K562 (cell line): Measurements from ENCODE around the gene PRKAR1B. TPM values are rescaled to one million over a fixed set of nuclear protein-coding genes. Genes with fewer than 3 reads are reported as not detected.
A peak's percentile ranks its signal among the peaks of the same experiment; 100 is the strongest.

Experiments used
- GABPA ChIP-seq: fragments of 200-800 bp; sonication (Bioruptor generic); conservative IDR thresholded peaks from 2 replicates; pipeline ENCODE4 v1.6.1; 2016; ENCODE audit warnings: low read depth, missing genetic modification characterization, missing compliant biosample characterization
- LEF1 ChIP-seq: fragments of 450-650 bp; IDR thresholded peaks from 2 replicates; pipeline ENCODE4 v1.6.1; 2016; ENCODE audit warnings: mild to moderate bottlenecking
- MYC ChIP-seq, 2 experiments: fragments of 250-450 bp in 1 of 2; sonication (Bioruptor Pico) in 1 of 2; IDR thresholded peaks; 2 replicates each; pipeline versions ENCODE4 v1.5.1 to v1.6.1; 2012 to 2021; ENCODE audit warnings: low read depth in 2 of 2, borderline replicate concordance in 1 of 2, improper control_type of control experiment in 1 of 2, low read length in 1 of 2, mild to moderate bottlenecking in 1 of 2, moderate library complexity in 1 of 2
- RBM15 ChIP-seq: fragments of 200-400 bp; formaldehyde crosslinking; IDR thresholded peaks from 2 replicates; pipeline ENCODE4 v1.6.1; 2018; ENCODE audit warnings: mild to moderate bottlenecking, low read length, moderate library complexity; ENCODE audit not compliant: insufficient read depth
- ZNF143 ChIP-seq: sonication (generic); formaldehyde crosslinking; IDR thresholded peaks from 2 replicates; pipeline ENCODE4 v1.9.0; 2022; ENCODE audit warnings: mild to moderate bottlenecking, missing genetic modification reagents
- ZNF3 ChIP-seq: fragments of 250-450 bp; sonication (Bioruptor Pico); IDR thresholded peaks from 2 replicates; pipeline ENCODE4 v1.5.0; 2021; ENCODE audit warnings: mild to moderate bottlenecking, moderate library complexity
- polyA plus RNA-seq, 8 experiments: library from polyadenylated mRNA; depleted of rRNA in 4 of 8; stranded (reverse) in 5 of 8; unstranded in 3 of 8; fragments of >200 nt; fragmentation: Nextera tagmentation in 2 of 8; fragmentation: Illumina TruSeq in 1 of 8; extraction: Ambion mirVana in 2 of 8; extraction: Trizol in 1 of 8; gene quantifications; 2 replicates each; pipeline versions ENCODE4 v1.2.1 to v1.2.3, GENCODE V29; 2011 to 2014; ENCODE audit warnings: inconsistent platforms in 1 of 8, missing spikeins in 1 of 8
- total RNA-seq, 7 experiments: library from RNA; depleted of rRNA in 6 of 7; stranded (reverse); fragments of >200 nt in 6 of 7; fragmentation: Illumina TruSeq in 2 of 7; extraction: Trizol in 2 of 7; gene quantifications; 2 replicates each; pipeline versions ENCODE4 v1.2.1 to v1.2.3, GENCODE V29; 2011 to 2021; ENCODE audit warnings: low replicate concordance in 1 of 7
- TF ChIP-seq, protein P1 (sequence below): sonication (generic); formaldehyde crosslinking; IDR thresholded peaks from 2 replicates; pipeline ENCODE4 v1.8.0; 2023; ENCODE audit warnings: missing genetic modification reagents, mild to moderate bottlenecking, borderline replicate concordance
- TF ChIP-seq, protein P2 (sequence below): fragments of 250-450 bp; sonication (Bioruptor Pico); IDR thresholded peaks from 2 replicates; pipeline ENCODE4 v1.4.0; 2020; ENCODE audit warnings: mild to moderate bottlenecking, moderate library complexity
- TF ChIP-seq, protein P3 (sequence below): fragments of 450-650 bp; IDR thresholded peaks from 2 replicates; pipeline ENCODE4 v1.6.1; 2016; ENCODE audit warnings: borderline replicate concordance
- TF ChIP-seq, protein P4 (sequence below): fragments of 250-450 bp; sonication (Bioruptor Pico); IDR thresholded peaks from 2 replicates; pipeline ENCODE4 v1.5.0; 2021; ENCODE audit warnings: mild to moderate bottlenecking, borderline replicate concordance
- TF ChIP-seq, protein P5 (sequence below): fragments of 450-650 bp; conservative IDR thresholded peaks from 2 replicates; pipeline ENCODE4 v1.6.1; 2016; ENCODE audit warnings: missing genetic modification characterization, low read depth, mild to moderate bottlenecking, control low read depth, missing compliant biosample characterization

The PRKAR1B gene
- total and polyA plus RNA-seq, 9 of the 15 experiments (the other 6 are each of a cell fraction or from before 2014, with no cell fraction given), result 0.99 to 30.5 (median 12.7) TPM

DNA sequence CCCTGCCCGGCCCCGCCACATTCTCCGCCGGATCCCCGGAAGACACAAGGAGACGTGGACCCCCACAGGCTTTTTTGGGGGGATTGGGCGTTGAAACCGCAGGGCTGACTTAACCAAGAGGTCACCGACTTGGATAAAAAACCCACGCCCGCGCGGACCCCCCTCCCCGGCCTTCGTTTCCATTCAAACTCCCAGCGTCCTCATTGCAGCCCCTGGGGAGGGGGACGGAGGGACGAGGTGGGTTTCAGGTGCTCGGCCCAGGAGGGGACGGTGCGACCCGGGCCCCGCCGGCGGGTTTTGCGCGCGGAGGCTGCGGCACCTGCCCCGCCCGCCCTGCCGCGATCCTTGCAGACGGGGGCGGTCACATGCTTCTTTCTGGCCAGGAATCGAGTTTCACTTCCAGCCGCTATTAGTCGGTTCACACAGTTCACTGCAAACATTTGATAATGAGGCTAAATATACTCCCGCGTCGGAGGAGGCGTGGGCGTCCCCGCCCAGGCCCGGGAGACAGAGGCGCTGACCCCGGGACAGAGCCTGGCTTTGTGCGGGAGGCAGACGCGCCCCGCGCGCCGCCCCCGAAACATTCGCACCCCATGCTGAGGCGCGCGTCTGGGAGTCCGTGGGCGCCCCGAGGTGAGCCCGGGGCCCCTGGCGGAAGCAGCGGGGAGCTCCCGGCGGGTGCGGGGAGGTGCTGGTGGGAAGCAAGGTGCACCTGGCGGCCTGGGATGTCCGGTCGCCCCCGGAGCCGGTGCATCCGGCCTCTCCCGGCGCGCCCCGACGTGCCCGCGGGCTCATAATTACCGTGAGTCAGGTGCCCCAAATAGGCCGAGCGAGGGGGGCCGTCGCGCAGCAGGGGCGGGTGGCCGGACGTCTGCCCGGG lies 204.8 kb downstream of the PRKAR1B start (continued):
- TF ChIP-seq, protein P1, sequence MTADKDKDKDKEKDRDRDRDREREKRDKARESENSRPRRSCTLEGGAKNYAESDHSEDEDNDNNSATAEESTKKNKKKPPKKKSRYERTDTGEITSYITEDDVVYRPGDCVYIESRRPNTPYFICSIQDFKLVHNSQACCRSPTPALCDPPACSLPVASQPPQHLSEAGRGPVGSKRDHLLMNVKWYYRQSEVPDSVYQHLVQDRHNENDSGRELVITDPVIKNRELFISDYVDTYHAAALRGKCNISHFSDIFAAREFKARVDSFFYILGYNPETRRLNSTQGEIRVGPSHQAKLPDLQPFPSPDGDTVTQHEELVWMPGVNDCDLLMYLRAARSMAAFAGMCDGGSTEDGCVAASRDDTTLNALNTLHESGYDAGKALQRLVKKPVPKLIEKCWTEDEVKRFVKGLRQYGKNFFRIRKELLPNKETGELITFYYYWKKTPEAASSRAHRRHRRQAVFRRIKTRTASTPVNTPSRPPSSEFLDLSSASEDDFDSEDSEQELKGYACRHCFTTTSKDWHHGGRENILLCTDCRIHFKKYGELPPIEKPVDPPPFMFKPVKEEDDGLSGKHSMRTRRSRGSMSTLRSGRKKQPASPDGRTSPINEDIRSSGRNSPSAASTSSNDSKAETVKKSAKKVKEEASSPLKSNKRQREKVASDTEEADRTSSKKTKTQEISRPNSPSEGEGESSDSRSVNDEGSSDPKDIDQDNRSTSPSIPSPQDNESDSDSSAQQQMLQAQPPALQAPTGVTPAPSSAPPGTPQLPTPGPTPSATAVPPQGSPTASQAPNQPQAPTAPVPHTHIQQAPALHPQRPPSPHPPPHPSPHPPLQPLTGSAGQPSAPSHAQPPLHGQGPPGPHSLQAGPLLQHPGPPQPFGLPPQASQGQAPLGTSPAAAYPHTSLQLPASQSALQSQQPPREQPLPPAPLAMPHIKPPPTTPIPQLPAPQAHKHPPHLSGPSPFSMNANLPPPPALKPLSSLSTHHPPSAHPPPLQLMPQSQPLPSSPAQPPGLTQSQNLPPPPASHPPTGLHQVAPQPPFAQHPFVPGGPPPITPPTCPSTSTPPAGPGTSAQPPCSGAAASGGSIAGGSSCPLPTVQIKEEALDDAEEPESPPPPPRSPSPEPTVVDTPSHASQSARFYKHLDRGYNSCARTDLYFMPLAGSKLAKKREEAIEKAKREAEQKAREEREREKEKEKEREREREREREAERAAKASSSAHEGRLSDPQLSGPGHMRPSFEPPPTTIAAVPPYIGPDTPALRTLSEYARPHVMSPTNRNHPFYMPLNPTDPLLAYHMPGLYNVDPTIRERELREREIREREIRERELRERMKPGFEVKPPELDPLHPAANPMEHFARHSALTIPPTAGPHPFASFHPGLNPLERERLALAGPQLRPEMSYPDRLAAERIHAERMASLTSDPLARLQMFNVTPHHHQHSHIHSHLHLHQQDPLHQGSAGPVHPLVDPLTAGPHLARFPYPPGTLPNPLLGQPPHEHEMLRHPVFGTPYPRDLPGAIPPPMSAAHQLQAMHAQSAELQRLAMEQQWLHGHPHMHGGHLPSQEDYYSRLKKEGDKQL (CRISPR knock-in tag), result no peak
- no peak for TF ChIP-seq GABPA
- TF ChIP-seq, protein P2, sequence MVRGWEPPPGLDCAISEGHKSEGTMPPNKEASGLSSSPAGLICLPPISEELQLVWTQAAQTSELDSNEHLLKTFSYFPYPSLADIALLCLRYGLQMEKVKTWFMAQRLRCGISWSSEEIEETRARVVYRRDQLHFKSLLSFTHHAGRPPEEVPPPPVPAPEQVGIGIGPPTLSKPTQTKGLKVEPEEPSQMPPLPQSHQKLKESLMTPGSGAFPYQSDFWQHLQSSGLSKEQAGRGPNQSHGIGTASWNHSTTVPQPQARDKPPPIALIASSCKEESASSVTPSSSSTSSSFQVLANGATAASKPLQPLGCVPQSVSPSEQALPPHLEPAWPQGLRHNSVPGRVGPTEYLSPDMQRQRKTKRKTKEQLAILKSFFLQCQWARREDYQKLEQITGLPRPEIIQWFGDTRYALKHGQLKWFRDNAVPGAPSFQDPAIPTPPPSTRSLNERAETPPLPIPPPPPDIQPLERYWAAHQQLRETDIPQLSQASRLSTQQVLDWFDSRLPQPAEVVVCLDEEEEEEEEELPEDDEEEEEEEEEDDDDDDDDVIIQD, result no peak
- no peak for TF ChIP-seq ZNF3 (CRISPR knock-in tag)
- TF ChIP-seq ZNF143 (CRISPR knock-in tag), result no peak
- TF ChIP-seq MYC (IDR thresholded peaks at IDR 0.05; ENCODE audit: low read depth, low read length), result peak; percentile 54
- no peak for TF ChIP-seq MYC (CRISPR knock-in tag; IDR thresholded peaks at IDR 0.05; ENCODE audit: borderline replicate concordance, low read depth)
- TF ChIP-seq, protein P3, sequence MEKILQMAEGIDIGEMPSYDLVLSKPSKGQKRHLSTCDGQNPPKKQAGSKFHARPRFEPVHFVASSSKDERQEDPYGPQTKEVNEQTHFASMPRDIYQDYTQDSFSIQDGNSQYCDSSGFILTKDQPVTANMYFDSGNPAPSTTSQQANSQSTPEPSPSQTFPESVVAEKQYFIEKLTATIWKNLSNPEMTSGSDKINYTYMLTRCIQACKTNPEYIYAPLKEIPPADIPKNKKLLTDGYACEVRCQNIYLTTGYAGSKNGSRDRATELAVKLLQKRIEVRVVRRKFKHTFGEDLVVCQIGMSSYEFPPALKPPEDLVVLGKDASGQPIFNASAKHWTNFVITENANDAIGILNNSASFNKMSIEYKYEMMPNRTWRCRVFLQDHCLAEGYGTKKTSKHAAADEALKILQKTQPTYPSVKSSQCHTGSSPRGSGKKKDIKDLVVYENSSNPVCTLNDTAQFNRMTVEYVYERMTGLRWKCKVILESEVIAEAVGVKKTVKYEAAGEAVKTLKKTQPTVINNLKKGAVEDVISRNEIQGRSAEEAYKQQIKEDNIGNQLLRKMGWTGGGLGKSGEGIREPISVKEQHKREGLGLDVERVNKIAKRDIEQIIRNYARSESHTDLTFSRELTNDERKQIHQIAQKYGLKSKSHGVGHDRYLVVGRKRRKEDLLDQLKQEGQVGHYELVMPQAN, result no peak
- no peak for TF ChIP-seq LEF1
- TF ChIP-seq, protein P4, sequence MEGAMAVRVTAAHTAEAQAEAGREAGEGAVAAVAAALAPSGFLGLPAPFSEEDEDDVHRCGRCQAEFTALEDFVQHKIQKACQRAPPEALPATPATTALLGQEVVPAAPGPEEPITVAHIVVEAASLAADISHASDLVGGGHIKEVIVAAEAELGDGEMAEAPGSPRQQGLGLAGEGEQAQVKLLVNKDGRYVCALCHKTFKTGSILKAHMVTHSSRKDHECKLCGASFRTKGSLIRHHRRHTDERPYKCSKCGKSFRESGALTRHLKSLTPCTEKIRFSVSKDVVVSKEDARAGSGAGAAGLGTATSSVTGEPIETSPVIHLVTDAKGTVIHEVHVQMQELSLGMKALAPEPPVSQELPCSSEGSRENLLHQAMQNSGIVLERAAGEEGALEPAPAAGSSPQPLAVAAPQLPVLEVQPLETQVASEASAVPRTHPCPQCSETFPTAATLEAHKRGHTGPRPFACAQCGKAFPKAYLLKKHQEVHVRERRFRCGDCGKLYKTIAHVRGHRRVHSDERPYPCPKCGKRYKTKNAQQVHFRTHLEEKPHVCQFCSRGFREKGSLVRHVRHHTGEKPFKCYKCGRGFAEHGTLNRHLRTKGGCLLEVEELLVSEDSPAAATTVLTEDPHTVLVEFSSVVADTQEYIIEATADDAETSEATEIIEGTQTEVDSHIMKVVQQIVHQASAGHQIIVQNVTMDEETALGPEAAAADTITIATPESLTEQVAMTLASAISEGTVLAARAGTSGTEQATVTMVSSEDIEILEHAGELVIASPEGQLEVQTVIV, result no peak
- no peak for TF ChIP-seq RBM15
- TF ChIP-seq, protein P5, sequence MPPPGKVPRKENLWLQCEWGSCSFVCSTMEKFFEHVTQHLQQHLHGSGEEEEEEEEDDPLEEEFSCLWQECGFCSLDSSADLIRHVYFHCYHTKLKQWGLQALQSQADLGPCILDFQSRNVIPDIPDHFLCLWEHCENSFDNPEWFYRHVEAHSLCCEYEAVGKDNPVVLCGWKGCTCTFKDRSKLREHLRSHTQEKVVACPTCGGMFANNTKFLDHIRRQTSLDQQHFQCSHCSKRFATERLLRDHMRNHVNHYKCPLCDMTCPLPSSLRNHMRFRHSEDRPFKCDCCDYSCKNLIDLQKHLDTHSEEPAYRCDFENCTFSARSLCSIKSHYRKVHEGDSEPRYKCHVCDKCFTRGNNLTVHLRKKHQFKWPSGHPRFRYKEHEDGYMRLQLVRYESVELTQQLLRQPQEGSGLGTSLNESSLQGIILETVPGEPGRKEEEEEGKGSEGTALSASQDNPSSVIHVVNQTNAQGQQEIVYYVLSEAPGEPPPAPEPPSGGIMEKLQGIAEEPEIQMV (tag), result no peak
